IMR-90 (cell line): ENCODE data around the gene RSRC1. TPM values are rescaled to one million over a fixed set of nuclear protein-coding genes. Genes with fewer than 3 reads are reported as not detected.

Experiments used
- ATAC-seq: fragments of 200-7000 bp; cut with Tn5 transposase; 2 replicates; pipeline ENCODE4 v1.9.1; 2020; ENCODE audit warnings: low read depth, mild to moderate bottlenecking, moderate library complexity
- BruUV-seq: library from RNA; stranded (reverse); fragments of 400-500 nt; replicated peaks from 2 replicates; lab custom pipeline; 2021; lab: Mats Ljungman, UMichigan
- CTCF ChIA-PET: fragments of 300-600 bp; formaldehyde crosslinking; extraction: SDS; loops from one replicate; lab custom pipeline; 2021; ENCODE audit warnings: antibody characterized with exemption; lab: Yijun Ruan, JAX
- POLR2A ChIA-PET: fragments of 300-600 bp; sonication (Branson Sonifier 250); formaldehyde crosslinking; loops from one replicate; lab custom pipeline; 2022; ENCODE audit warnings: antibody characterized with exemption; ENCODE audit not compliant: unreplicated experiment; lab: Charles Lee
- DNase-seq: peaks from one replicate; pipeline ENCODE4 v3.0.0; 2013
- H2AFZ ChIP-seq: replicated peaks from 2 replicates; pipeline ENCODE3; 2013; ENCODE audit warnings: low read length, mild to moderate bottlenecking; ENCODE audit not compliant: poor library complexity
- H2AK5ac ChIP-seq: 2 replicates; pipeline ENCODE4 v1.6.1; 2013; ENCODE audit warnings: low read depth, low read length, inconsistent platforms
- H2AK9ac ChIP-seq: replicated peaks from 2 replicates; pipeline ENCODE3; 2013; ENCODE audit warnings: mild to moderate bottlenecking, low read depth, low read length, moderate library complexity; ENCODE audit not compliant: poor library complexity
- H2BK120ac ChIP-seq: 2 replicates; pipeline ENCODE4 v1.6.1; 2013; ENCODE audit warnings: low read depth, low read length, inconsistent platforms
- H2BK15ac ChIP-seq: 3 replicates; pipeline ENCODE4 v1.6.1; 2013; ENCODE audit warnings: low read depth, low read length, inconsistent platforms
- H2BK20ac ChIP-seq: 2 replicates; pipeline ENCODE4 v1.6.1; 2013; ENCODE audit warnings: low read depth, mild to moderate bottlenecking, inconsistent platforms, low read length, moderate library complexity
- H2BK5ac ChIP-seq: 2 replicates; pipeline ENCODE4 v1.6.1; 2013; ENCODE audit warnings: mild to moderate bottlenecking, low read depth, low read length, inconsistent platforms; ENCODE audit not compliant: poor library complexity, severe bottlenecking
- H3K14ac ChIP-seq: replicated peaks from 2 replicates; pipeline ENCODE4 v1.6.1; 2013; ENCODE audit warnings: low read depth, low read length, inconsistent platforms
- H3K18ac ChIP-seq: 2 replicates; pipeline ENCODE4 v1.6.1; 2013; ENCODE audit warnings: low read depth, low read length, control low read depth
- H3K23ac ChIP-seq: 2 replicates; pipeline ENCODE4 v1.6.1; 2013; ENCODE audit warnings: low read depth, low read length, inconsistent platforms
- H3K27ac ChIP-seq: 2 replicates; pipeline ENCODE4 v1.5.1; 2013; ENCODE audit warnings: mild to moderate bottlenecking, control low read depth, low read length; ENCODE audit not compliant: insufficient read depth
- H3K27me3 ChIP-seq: 2 replicates; pipeline ENCODE4 v1.6.1; 2013; ENCODE audit warnings: low read length; ENCODE audit not compliant: control insufficient read depth, insufficient read depth
- H3K36me3 ChIP-seq: 2 replicates; pipeline ENCODE4 v1.6.1; 2013; ENCODE audit warnings: low read length, mixed read lengths; ENCODE audit not compliant: control insufficient read depth, insufficient read depth
- H3K4ac ChIP-seq: 2 replicates; pipeline ENCODE4 v1.6.1; 2013; ENCODE audit warnings: low read depth, low read length, inconsistent platforms
- H3K4me1 ChIP-seq: 2 replicates; pipeline ENCODE4 v1.6.1; 2013; ENCODE audit warnings: low read length, mixed read lengths; ENCODE audit not compliant: control insufficient read depth, insufficient read depth
- H3K4me2 ChIP-seq: 2 replicates; pipeline ENCODE4 v1.6.1; 2013; ENCODE audit warnings: low read depth, mild to moderate bottlenecking, control low read depth, low read length, moderate library complexity
- H3K4me3 ChIP-seq: 2 replicates; pipeline ENCODE4 v1.5.1; 2013; ENCODE audit warnings: low read depth, mild to moderate bottlenecking, control low read depth, low read length, moderate library complexity; ENCODE audit not compliant: insufficient read depth
- H3K56ac ChIP-seq: 2 replicates; pipeline ENCODE4 v1.6.1; 2013; ENCODE audit warnings: low read length, inconsistent platforms; ENCODE audit not compliant: insufficient read depth; ENCODE audit errors: extremely low read depth
- H3K79me1 ChIP-seq, 2 experiments: 2 replicates each; pipeline ENCODE4 v1.6.1; 2013; ENCODE audit warnings: low read length in 2 of 2, inconsistent platforms in 1 of 2, low read depth in 1 of 2
- H3K9ac ChIP-seq: 2 replicates; pipeline ENCODE4 v1.6.1; 2013; ENCODE audit warnings: low read depth, low read length, control low read depth
- H3K9me1 ChIP-seq: 2 replicates; pipeline ENCODE4 v1.6.1; 2013; ENCODE audit warnings: low read length, inconsistent platforms; ENCODE audit not compliant: insufficient read depth
- H3K9me3 ChIP-seq: 2 replicates; pipeline ENCODE4 v1.6.1; 2013; ENCODE audit warnings: low read length; ENCODE audit not compliant: control insufficient read depth, insufficient read depth
- H4K20me1 ChIP-seq: 2 replicates; pipeline ENCODE4 v1.6.1; 2013; ENCODE audit warnings: low read length, inconsistent platforms; ENCODE audit not compliant: insufficient read depth
- H4K5ac ChIP-seq: 2 replicates; pipeline ENCODE4 v1.6.1; 2013; ENCODE audit warnings: mild to moderate bottlenecking, low read depth, low read length, control low read depth
- H4K8ac ChIP-seq, 2 experiments: 2 replicates each; pipeline ENCODE4 v1.6.1; 2013; ENCODE audit warnings: low read depth in 2 of 2, low read length in 2 of 2, control low read depth in 1 of 2, inconsistent platforms in 1 of 2
- H4K91ac ChIP-seq: 2 replicates; pipeline ENCODE4 v1.6.1; 2013; ENCODE audit warnings: low read depth, low read length, inconsistent platforms; ENCODE audit not compliant: insufficient read depth
- BHLHE40 ChIP-seq: fragments of 150-350 bp; IDR thresholded peaks from 2 replicates; pipeline ENCODE4 v1.6.1; 2016; ENCODE audit warnings: mild to moderate bottlenecking, low read depth, low read length
- CHD1 ChIP-seq: IDR thresholded peaks from 2 replicates; pipeline ENCODE4 v1.6.1; 2012; ENCODE audit warnings: low read depth, low read length, improper control_type of control experiment
- ELK1 ChIP-seq: fragments of 150-350 bp; IDR thresholded peaks from 2 replicates; pipeline ENCODE4 v1.6.1; 2016; ENCODE audit warnings: low read depth, mild to moderate bottlenecking, low read length, moderate library complexity, borderline replicate concordance
- FOS ChIP-seq: fragments of 150-350 bp; IDR thresholded peaks from 2 replicates; pipeline ENCODE4 v1.6.1; 2016; ENCODE audit warnings: low read depth, low read length
- MAFK ChIP-seq: IDR thresholded peaks from 2 replicates; pipeline ENCODE4 v1.6.1; 2012; ENCODE audit warnings: low read depth, low read length, improper control_type of control experiment
- MAZ ChIP-seq: IDR thresholded peaks from 2 replicates; pipeline ENCODE4 v1.6.1; 2012; ENCODE audit warnings: low read depth, mild to moderate bottlenecking, low read length, improper control_type of control experiment, moderate library complexity, borderline replicate concordance
- MXI1 ChIP-seq: IDR thresholded peaks from 2 replicates; pipeline ENCODE4 v1.6.1; 2012; ENCODE audit warnings: low read depth, mild to moderate bottlenecking, low read length, moderate library complexity, borderline replicate concordance
- NFE2L2 ChIP-seq: fragments of 150-350 bp; IDR thresholded peaks from 2 replicates; pipeline ENCODE4 v1.6.1; 2016; ENCODE audit warnings: low read depth, mild to moderate bottlenecking, low read length
- RAD21 ChIP-seq: IDR thresholded peaks from 2 replicates; pipeline ENCODE4 v1.6.1; 2012; ENCODE audit warnings: low read length, improper control_type of control experiment
- RFX5 ChIP-seq: IDR thresholded peaks from 2 replicates; pipeline ENCODE4 v1.8.0; 2012; ENCODE audit warnings: low read depth, mild to moderate bottlenecking, low read length, moderate library complexity
- SMC3 ChIP-seq: fragments of 150-350 bp; IDR thresholded peaks from 2 replicates; pipeline ENCODE4 v1.6.1; 2016; ENCODE audit warnings: low read depth, mild to moderate bottlenecking, antibody characterized with exemption, low read length, moderate library complexity
- USF2 ChIP-seq: fragments of 150-350 bp; IDR thresholded peaks from 2 replicates; pipeline ENCODE4 v1.6.1; 2017; ENCODE audit warnings: mild to moderate bottlenecking, antibody characterized with exemption, low read length, low read depth
- dilution Hi-C: fragments of 300-500 bp; cut with HindIII; formaldehyde crosslinking; loops from one replicate; pipeline ENCODE4 v1.14.3; 2018; ENCODE audit warnings: low sequenced_read_pairs; ENCODE audit not compliant: unreplicated experiment
- in situ Hi-C: fragments of 300-500 bp; cut with MboI; formaldehyde crosslinking; loops from 3 replicates; pipeline ENCODE4 v1.14.3; 2019; ENCODE audit warnings: low sequenced_read_pairs, inconsistent platforms, mixed read lengths
- intact Hi-C: fragments of 100-400 bp; cut with micrococcal nuclease; formaldehyde crosslinking; loops from 2 replicates; pipeline ENCODE4 v1.10.0; 2022
- polyA plus RNA-seq, 3 experiments: library from polyadenylated mRNA; depleted of rRNA; stranded (reverse); fragments of >200 nt; gene quantifications; 2 replicates each; pipeline ENCODE4 v1.2.3, GENCODE V29; 2012; ENCODE audit warnings: low replicate concordance in 1 of 3
- total RNA-seq: library from RNA; depleted of rRNA; stranded (reverse); fragments of >200 nt; gene quantifications from 2 replicates; pipeline ENCODE4 v1.2.3, GENCODE V29; 2012
- TF ChIP-seq, protein P1 (sequence below): conservative IDR thresholded peaks from 2 replicates; pipeline ENCODE4 v1.5.1; 2012; ENCODE audit warnings: mild to moderate bottlenecking, low read depth, low read length, improper control_type of control experiment

Gene RSRC1
- total and polyA plus RNA-seq, 2 of the 4 experiments (the other 2 are of a cell fraction), result 3.8 to 41.8 TPM

GRCh38 chr3:158213461-158213860 lies 103.6 kb downstream of the RSRC1 start:
- no peak overlapping the region for H3K4me3 ChIP-seq
- no peak for ATAC-seq
- no peak overlapping the region for H2AK9ac ChIP-seq
- no peak for TF ChIP-seq RFX5
- no peak for TF ChIP-seq MAFK
- no peak for TF ChIP-seq MAZ
- TF ChIP-seq FOS, result no peak
- no peak for TF ChIP-seq BHLHE40
- no peak for TF ChIP-seq USF2
- TF ChIP-seq, protein P1, sequence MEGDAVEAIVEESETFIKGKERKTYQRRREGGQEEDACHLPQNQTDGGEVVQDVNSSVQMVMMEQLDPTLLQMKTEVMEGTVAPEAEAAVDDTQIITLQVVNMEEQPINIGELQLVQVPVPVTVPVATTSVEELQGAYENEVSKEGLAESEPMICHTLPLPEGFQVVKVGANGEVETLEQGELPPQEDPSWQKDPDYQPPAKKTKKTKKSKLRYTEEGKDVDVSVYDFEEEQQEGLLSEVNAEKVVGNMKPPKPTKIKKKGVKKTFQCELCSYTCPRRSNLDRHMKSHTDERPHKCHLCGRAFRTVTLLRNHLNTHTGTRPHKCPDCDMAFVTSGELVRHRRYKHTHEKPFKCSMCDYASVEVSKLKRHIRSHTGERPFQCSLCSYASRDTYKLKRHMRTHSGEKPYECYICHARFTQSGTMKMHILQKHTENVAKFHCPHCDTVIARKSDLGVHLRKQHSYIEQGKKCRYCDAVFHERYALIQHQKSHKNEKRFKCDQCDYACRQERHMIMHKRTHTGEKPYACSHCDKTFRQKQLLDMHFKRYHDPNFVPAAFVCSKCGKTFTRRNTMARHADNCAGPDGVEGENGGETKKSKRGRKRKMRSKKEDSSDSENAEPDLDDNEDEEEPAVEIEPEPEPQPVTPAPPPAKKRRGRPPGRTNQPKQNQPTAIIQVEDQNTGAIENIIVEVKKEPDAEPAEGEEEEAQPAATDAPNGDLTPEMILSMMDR, result no peak
- TF ChIP-seq ELK1, result no peak
- TF ChIP-seq SMC3, result no peak
- no peak for TF ChIP-seq CHD1
- TF ChIP-seq MXI1, result no peak
- TF ChIP-seq RAD21, result no peak
- no peak for TF ChIP-seq NFE2L2
- intact Hi-C loops, result no loop called here
- no peak overlapping the region for H4K91ac ChIP-seq
- no peaks in the 10 kb centered on the region for H3K27me3 ChIP-seq
- H3K79me1 ChIP-seq, result 0 out of 4 replicates have a peak, but pooled peaks cover 0 to under 1% of the 10 kb centered on the region in 2 experiments
- no peak overlapping the region for H3K4me2 ChIP-seq
- H3K9me1 ChIP-seq, result no peaks in the 10 kb centered on the region
- no peak overlapping the region for H2AFZ ChIP-seq
- in situ Hi-C loops, result no loop called here
- H2AK5ac ChIP-seq, result no peak overlapping the region
- no peaks in the 10 kb centered on the region for H3K9me3 ChIP-seq
- no peak overlapping the region for H2BK120ac ChIP-seq
- dilution Hi-C loops, result no loop called here
- no peaks in the 10 kb centered on the region for H3K4me1 ChIP-seq
- H3K14ac ChIP-seq, result no peak overlapping the region
- BruUV-seq, result no TSS peak
- H3K36me3 ChIP-seq, result no peaks in the 10 kb centered on the region
- ChIA-PET CTCF (no interaction called here), POLR2A (no interaction called here)
- H4K5ac ChIP-seq, result no peak overlapping the region
- H3K18ac ChIP-seq, result no peak overlapping the region
- no peak overlapping the region for H3K56ac ChIP-seq
- no peak overlapping the region for H2BK20ac ChIP-seq
- H3K4ac ChIP-seq, result no peak overlapping the region
- no peaks in the 10 kb centered on the region for H4K20me1 ChIP-seq
- H2BK5ac ChIP-seq, result no peak overlapping the region
- H3K27ac ChIP-seq, result no peak overlapping the region
- no peak overlapping the region for H3K9ac ChIP-seq
- DNase-seq, result no peak
- H3K23ac ChIP-seq, result no peak overlapping the region
- no peak overlapping the region for H4K8ac ChIP-seq
- H2BK15ac ChIP-seq, result no peak overlapping the region
